ENCODE measurements around the gene CAMKV.
"Not testable (repeated sequence)": the region's sequence is repeated elsewhere in the genome, so short reads cannot be mapped to it uniquely, and the experiment has no call there.

CAMKV gene

GRCh38 chr3:49869525-49870126 is at the start of gene CAMKV:
Gene CAMKV, minus strand, starts transcription at chr3:49869906. Its CDS starts 7,518 bp downstream, at chr3:49862388.
- DNase-seq: peak in 10 of 51 donors; percentile 15 to 61 (median 26)

GRCh38 chr3:49917806-49918590 is 48.3 kb upstream of the CAMKV start:
- not testable (repeated sequence) for DNase-seq

- no peak for DNase-seq
Measured at GRCh38 chr3:49916686-49917085, 47.0 kb upstream of the CAMKV start.

GRCh38 chr3:49914906-49915305 is 45.2 kb upstream of the CAMKV start:
- DNase-seq: no peak

- DNase-seq: peak in 19 of 51 donors; percentile 6 to 59 (median 23)
Measured at GRCh38 chr3:49912881-49913281, 43.2 kb upstream of the CAMKV start.

- DNase-seq: no peak
Measured at GRCh38 chr3:49911611-49912010, 41.9 kb upstream of the CAMKV start.

- DNase-seq: no peak
Measured at GRCh38 chr3:49911124-49911420, 41.4 kb upstream of the CAMKV start.

- no peak for DNase-seq
Measured at GRCh38 chr3:49910409-49911123, 40.9 kb upstream of the CAMKV start.

GRCh38 chr3:49908373-49909199 is 38.9 kb upstream of the CAMKV start:
- DNase-seq: no peak

GRCh38 chr3:49906073-49906743 is 36.5 kb upstream of the CAMKV start:
- peak in 20 of 51 donors; percentile 3 to 48 (median 18) for DNase-seq

- DNase-seq: not testable (repeated sequence)
Measured at GRCh38 chr3:49904448-49904847, 34.7 kb upstream of the CAMKV start.

GRCh38 chr3:49903451-49904424 is 34.0 kb upstream of the CAMKV start, which contains the start of gene MST1R:
Gene MST1R, minus strand, starts transcription at chr3:49903873. Its CDS starts 264 bp downstream, at chr3:49903609.
- peak in 1 of 51 donors; percentile 12 for DNase-seq

- DNase-seq: no peak
Measured at GRCh38 chr3:49902511-49903345, 33.0 kb upstream of the CAMKV start.

- no peak for DNase-seq
Measured at GRCh38 chr3:49901366-49902339, 31.9 kb upstream of the CAMKV start.

GRCh38 chr3:49900491-49901153 is 30.9 kb upstream of the CAMKV start:
- peak in 8 of 51 donors; percentile 7 to 64 (median 22) for DNase-seq

GRCh38 chr3:49899815-49900214 is 30.1 kb upstream of the CAMKV start:
- no peak for DNase-seq

GRCh38 chr3:49898991-49899390 is 29.3 kb upstream of the CAMKV start:
- no peak for DNase-seq
